OCI-LY1 (cell line): Measurements from ENCODE around the gene UBR2.
A peak's percentile ranks its signal among the peaks of the same experiment; 100 is the strongest.
"Not testable (repeated sequence)": the region's sequence is repeated elsewhere in the genome, so short reads cannot be mapped to it uniquely, and the experiment has no call there.

ENCODE experiments used
- H2AFZ ChIP-seq: fragments of 200-600 bp; sonication (generic), shearing (Covaris generic); 2 replicates; pipeline ENCODE4 v1.6.0; 2014; ENCODE audit warnings: antibody characterized with exemption, mild to moderate bottlenecking, low read length
- H3F3A ChIP-seq: fragments of 200-600 bp; sonication (generic), shearing (Covaris generic); 2 replicates; pipeline ENCODE4 v1.6.0; 2014; ENCODE audit warnings: mild to moderate bottlenecking, antibody characterized with exemption, low read length, moderate library complexity; ENCODE audit not compliant: insufficient read depth
- H3K27ac ChIP-seq: fragments of 200-600 bp; sonication (generic); 2 replicates; pipeline ENCODE4 v1.5.1; 2014; ENCODE audit warnings: low read length, mixed run types, mild to moderate bottlenecking, low read depth; ENCODE audit not compliant: poor library complexity, severe bottlenecking
- H3K27me3 ChIP-seq: fragments of 200-600 bp; sonication (generic); 2 replicates; pipeline ENCODE4 v1.6.0; 2014; ENCODE audit warnings: antibody characterized with exemption, mild to moderate bottlenecking, low read length, moderate library complexity; ENCODE audit not compliant: insufficient read depth
- H3K36me3 ChIP-seq: fragments of 200-600 bp; sonication (generic); 2 replicates; pipeline ENCODE4 v1.6.1; 2014; ENCODE audit warnings: mild to moderate bottlenecking, antibody characterized with exemption, low read length, moderate library complexity, mixed read lengths; ENCODE audit not compliant: insufficient read depth
- H3K4me1 ChIP-seq: fragments of 200-600 bp; sonication (generic); 2 replicates; pipeline ENCODE4 v1.5.1; 2014; ENCODE audit warnings: mild to moderate bottlenecking, low read length, moderate library complexity; ENCODE audit not compliant: insufficient read depth, severe bottlenecking
- H3K4me2 ChIP-seq: fragments of 200-600 bp; sonication (generic), shearing (Covaris generic); 2 replicates; pipeline ENCODE4 v1.6.1; 2014; ENCODE audit warnings: low read length
- H3K4me3 ChIP-seq: fragments of 200-600 bp; sonication (generic); 2 replicates; pipeline ENCODE4 v1.5.1; 2014; ENCODE audit warnings: low read length, low read depth, mild to moderate bottlenecking, mixed read lengths; ENCODE audit not compliant: poor library complexity, severe bottlenecking
- H3K79me2 ChIP-seq: fragments of 200-600 bp; shearing (Covaris generic); 2 replicates; pipeline ENCODE4 v1.6.1; 2016; ENCODE audit warnings: mixed run types, low read length, mixed read lengths; ENCODE audit not compliant: insufficient read depth
- H3K9ac ChIP-seq: fragments of 200-600 bp; sonication (generic), shearing (Covaris generic); 2 replicates; pipeline ENCODE4 v1.6.1; 2014; ENCODE audit warnings: mild to moderate bottlenecking, low read length, mixed read lengths
- H3K9me2 ChIP-seq: fragments of 200-600 bp; sonication (generic), shearing (Covaris generic); 2 replicates; pipeline ENCODE4 v1.6.1; 2014; ENCODE audit warnings: low read depth, mild to moderate bottlenecking, low read length, mixed read lengths
- H3K9me3 ChIP-seq: fragments of 200-600 bp; shearing (Covaris generic); 2 replicates; pipeline ENCODE4 v1.6.1; 2014; ENCODE audit warnings: low read length, mixed read lengths
- H4K20me1 ChIP-seq: fragments of 200-600 bp; sonication (generic), shearing (Covaris generic); 2 replicates; pipeline ENCODE4 v1.6.0; 2016; ENCODE audit warnings: mild to moderate bottlenecking, low read length; ENCODE audit not compliant: insufficient read depth
- CTCF ChIP-seq: fragments of 200-600 bp; sonication (generic), shearing (Covaris generic); IDR thresholded peaks from 2 replicates; pipeline ENCODE4 v1.5.1; 2017; ENCODE audit warnings: mild to moderate bottlenecking, antibody characterized with exemption, low read length, moderate library complexity, mixed read lengths
- EZH2 ChIP-seq: fragments of 200-600 bp; sonication (generic), shearing (Covaris generic); IDR thresholded peaks from 2 replicates; pipeline ENCODE4 v1.8.0; 2017; ENCODE audit warnings: borderline replicate concordance, mixed run types, mild to moderate bottlenecking, antibody characterized with exemption, low read length, moderate library complexity, mixed read lengths

Gene UBR2

GRCh38 chr6:42569102-42570028 lies 5.5 kb downstream of the UBR2 start:
- no peaks in the 10 kb centered on the region for H3K9me2 ChIP-seq
- TF ChIP-seq EZH2: no peak
- TF ChIP-seq CTCF: no peak
- H3K4me1 ChIP-seq: peaks cover 46% of the 10 kb centered on the region
- H2AFZ ChIP-seq: no peak overlapping the region
- no peak overlapping the region for H3K9ac ChIP-seq
- H3K4me2 ChIP-seq: no peak overlapping the region
- H4K20me1 ChIP-seq: no peaks in the 10 kb centered on the region
- peak overlapping the region; percentile 60 for H3K27ac ChIP-seq
- no peaks in the 10 kb centered on the region for H3K27me3 ChIP-seq
- peaks cover 81% of the 10 kb centered on the region for H3K79me2 ChIP-seq
- 0 out of 2 replicates have a peak, but pooled peaks cover 3% of the 10 kb centered on the region for H3K9me3 ChIP-seq
- H3K4me3 ChIP-seq: no peak overlapping the region
- peaks cover 6% of the 10 kb centered on the region for H3F3A ChIP-seq
- peaks cover 15% of the 10 kb centered on the region for H3K36me3 ChIP-seq

- H3K27ac ChIP-seq: peak overlapping the region; percentile 96
- no peak overlapping the region for H2AFZ ChIP-seq
- peaks cover 6% of the 10 kb centered on the region for H3F3A ChIP-seq
- H3K79me2 ChIP-seq: peaks cover 67% of the 10 kb centered on the region
- H3K9me3 ChIP-seq: 0 out of 2 replicates have a peak, but pooled peaks cover 3% of the 10 kb centered on the region
- H4K20me1 ChIP-seq: no peaks in the 10 kb centered on the region
- H3K4me3 ChIP-seq: peak overlapping the region; percentile 56
- H3K36me3 ChIP-seq: peaks cover 34% of the 10 kb centered on the region
- peaks cover 34% of the 10 kb centered on the region for H3K4me1 ChIP-seq
- no peaks in the 10 kb centered on the region for H3K27me3 ChIP-seq
- no peaks in the 10 kb centered on the region for H3K9me2 ChIP-seq
- peak overlapping the region; percentile 64 for H3K9ac ChIP-seq
- TF ChIP-seq CTCF (no peak), EZH2 (no peak)
- peak overlapping the region; percentile 87 for H3K4me2 ChIP-seq
Measured at GRCh38 chr6:42571611-42572342, 7.9 kb downstream of the UBR2 start.

GRCh38 chr6:42572523-42572922 lies 8.7 kb downstream of the UBR2 start:
- TF ChIP-seq CTCF (no peak), EZH2 (no peak)
- H4K20me1 ChIP-seq: no peaks in the 10 kb centered on the region
- H3K79me2 ChIP-seq: peaks cover 60% of the 10 kb centered on the region
- H3K9me3 ChIP-seq: 0 out of 2 replicates have a peak, but pooled peaks cover 3% of the 10 kb centered on the region
- H3K4me3 ChIP-seq: peak overlapping the region; percentile 56
- peaks cover 34% of the 10 kb centered on the region for H3K4me1 ChIP-seq
- H2AFZ ChIP-seq: no peak overlapping the region
- H3K9ac ChIP-seq: peak overlapping the region; percentile 14; the same call in 1 of the 2 replicates
- no peaks in the 10 kb centered on the region for H3K9me2 ChIP-seq
- peaks cover 38% of the 10 kb centered on the region for H3K36me3 ChIP-seq
- peaks cover 6% of the 10 kb centered on the region for H3F3A ChIP-seq
- peak overlapping the region; percentile 96 for H3K27ac ChIP-seq
- no peaks in the 10 kb centered on the region for H3K27me3 ChIP-seq
- peak overlapping the region; percentile 87 for H3K4me2 ChIP-seq

- H3K4me3 ChIP-seq, H3K9ac ChIP-seq, H3K9me2 ChIP-seq, H2AFZ ChIP-seq, H3K27ac ChIP-seq, H3K4me2 ChIP-seq, H3F3A ChIP-seq, H3K27me3 ChIP-seq, H3K9me3 ChIP-seq, H4K20me1 ChIP-seq: not testable (repeated sequence)
- H3K36me3 ChIP-seq: peaks cover 48% of the 10 kb centered on the region; the same call in 1 of the 2 replicates
- H3K79me2 ChIP-seq: peaks cover 26% of the 10 kb centered on the region
- H3K4me1 ChIP-seq: peaks cover 21% of the 10 kb centered on the region
Measured at GRCh38 chr6:42576538-42576937, 12.7 kb downstream of the UBR2 start.
